T-helper 17 cell (primary cell): Measurements from ENCODE around the gene CAPZB. TPM values are rescaled to one million over a fixed set of nuclear protein-coding genes. Genes with fewer than 3 reads are reported as not detected.

Source experiments
- ATAC-seq: fragments of 150-1000 bp; cut with Tn5 transposase; 2 replicates; pipeline ENCODE4 v1.10.0; 2021; ENCODE audit warnings: mild to moderate bottlenecking, moderate library complexity
- DNase-seq, 3 donors: peaks; one replicate each; pipeline versions ENCODE4 v3.0.0 to v3.0.0-alpha.2; 2020 to 2021
- H3K9me3 ChIP-seq: one replicate; pipeline ENCODE4 v1.7.0; 2013; ENCODE audit warnings: low read length, mild to moderate bottlenecking; ENCODE audit not compliant: control insufficient read depth, poor library complexity, severe bottlenecking
- H3K27ac Mint-ChIP-seq: one replicate; pipeline ENCODE4 v1.8.0; 2022; ENCODE audit warnings: mild to moderate bottlenecking, moderate library complexity, mixed read lengths
- H3K27me3 Mint-ChIP-seq: one replicate; pipeline ENCODE4 v1.8.0; 2022; ENCODE audit warnings: mixed read lengths
- H3K36me3 Mint-ChIP-seq: one replicate; pipeline ENCODE4 v1.8.0; 2022; ENCODE audit warnings: low read depth, mixed read lengths
- H3K4me1 Mint-ChIP-seq: one replicate; pipeline ENCODE4 v1.8.0; 2022; ENCODE audit warnings: mild to moderate bottlenecking, mixed read lengths
- H3K4me3 Mint-ChIP-seq: one replicate; pipeline ENCODE4 v1.8.0; 2022; ENCODE audit warnings: mild to moderate bottlenecking, moderate library complexity, mixed read lengths
- total RNA-seq, 4 donors: library from RNA in 2 of 4; stranded (reverse) in 2 of 4; gene quantifications; one replicate each; pipeline ENCODE4 v1.2.3 and lab custom pipeline; 2022 to 2026

Gene CAPZB
- total RNA-seq, 2 donors from 2014 or later = 320 to 330 TPM

GRCh38 chr1:19369396-19370090 is 115.8 kb downstream of the CAPZB start:
- H3K36me3 Mint-ChIP-seq = peaks cover under 1% of the 10 kb centered on the region
- H3K4me3 Mint-ChIP-seq = peak overlapping the region; percentile 56
- no peak overlapping the region for H3K27ac Mint-ChIP-seq
- ATAC-seq = no peak
- H3K4me1 Mint-ChIP-seq = peaks cover 15% of the 10 kb centered on the region
- H3K27me3 Mint-ChIP-seq = no peaks in the 10 kb centered on the region
- H3K9me3 ChIP-seq = no peaks in the 10 kb centered on the region
- DNase-seq = no peak

GRCh38 chr1:19368964-19369363 is 116.4 kb downstream of the CAPZB start:
- H3K27ac Mint-ChIP-seq = peak overlapping the region; percentile 11
- no peaks in the 10 kb centered on the region for H3K27me3 Mint-ChIP-seq
- H3K9me3 ChIP-seq = no peaks in the 10 kb centered on the region
- peaks cover 3% of the 10 kb centered on the region for H3K36me3 Mint-ChIP-seq
- H3K4me3 Mint-ChIP-seq = no peak overlapping the region
- H3K4me1 Mint-ChIP-seq = peaks cover 19% of the 10 kb centered on the region
- no peak for ATAC-seq
- no peak for DNase-seq

GRCh38 chr1:19368050-19368449 is 117.3 kb downstream of the CAPZB start:
- Mint-ChIP-seq H3K36me3 (peaks cover 3% of the 10 kb centered on the region), H3K27me3 (no peaks in the 10 kb centered on the region), H3K4me3 (no peak overlapping the region), H3K4me1 (peaks cover 21% of the 10 kb centered on the region), H3K27ac (peak overlapping the region; percentile 11)
- H3K9me3 ChIP-seq = no peaks in the 10 kb centered on the region
- no peak for DNase-seq
- ATAC-seq = no peak

GRCh38 chr1:19367584-19368041 is 117.7 kb downstream of the CAPZB start:
- peaks cover 21% of the 10 kb centered on the region for H3K4me1 Mint-ChIP-seq
- no peaks in the 10 kb centered on the region for H3K27me3 Mint-ChIP-seq
- ATAC-seq = no peak
- H3K9me3 ChIP-seq = no peaks in the 10 kb centered on the region
- H3K27ac Mint-ChIP-seq = peak overlapping the region; percentile 11
- H3K36me3 Mint-ChIP-seq = peaks cover 3% of the 10 kb centered on the region
- DNase-seq = no peak
- no peak overlapping the region for H3K4me3 Mint-ChIP-seq

GRCh38 chr1:19366599-19367536 is 118.5 kb downstream of the CAPZB start:
- peak overlapping the region; percentile 43 for H3K27ac Mint-ChIP-seq
- ATAC-seq = no peak
- peaks cover 3% of the 10 kb centered on the region for H3K36me3 Mint-ChIP-seq
- peaks cover 21% of the 10 kb centered on the region for H3K4me1 Mint-ChIP-seq
- no peak overlapping the region for H3K4me3 Mint-ChIP-seq
- H3K9me3 ChIP-seq = no peaks in the 10 kb centered on the region
- H3K27me3 Mint-ChIP-seq = no peaks in the 10 kb centered on the region
- DNase-seq = no peak

GRCh38 chr1:19365721-19366120 is 119.6 kb downstream of the CAPZB start:
- no peak overlapping the region for H3K27ac Mint-ChIP-seq
- no peaks in the 10 kb centered on the region for H3K9me3 ChIP-seq
- no peak overlapping the region for H3K4me3 Mint-ChIP-seq
- H3K36me3 Mint-ChIP-seq = peaks cover 3% of the 10 kb centered on the region
- H3K4me1 Mint-ChIP-seq = peaks cover 25% of the 10 kb centered on the region
- ATAC-seq (no peak), DNase-seq (no peak)
- no peaks in the 10 kb centered on the region for H3K27me3 Mint-ChIP-seq

GRCh38 chr1:19363536-19364152 is 121.7 kb downstream of the CAPZB start:
- Mint-ChIP-seq H3K27ac (no peak overlapping the region), H3K4me3 (no peak overlapping the region), H3K4me1 (peaks cover 26% of the 10 kb centered on the region), H3K27me3 (no peaks in the 10 kb centered on the region), H3K36me3 (peaks cover 3% of the 10 kb centered on the region)
- no peaks in the 10 kb centered on the region for H3K9me3 ChIP-seq
- no peak for ATAC-seq
- no peak for DNase-seq

GRCh38 chr1:19361611-19362147 is 123.7 kb downstream of the CAPZB start:
- Mint-ChIP-seq H3K4me1 (peaks cover 24% of the 10 kb centered on the region), H3K27me3 (no peaks in the 10 kb centered on the region), H3K27ac (no peak overlapping the region), H3K36me3 (peaks cover 3% of the 10 kb centered on the region), H3K4me3 (no peak overlapping the region)
- ATAC-seq (no peak), DNase-seq (no peak)
- H3K9me3 ChIP-seq = no peaks in the 10 kb centered on the region

- peaks cover 23% of the 10 kb centered on the region for H3K4me1 Mint-ChIP-seq
- DNase-seq = no peak
- H3K27ac Mint-ChIP-seq = peak overlapping the region; percentile 70
- ATAC-seq = peak; percentile 41
- H3K9me3 ChIP-seq = no peaks in the 10 kb centered on the region
- peak overlapping the region; percentile 45 for H3K4me3 Mint-ChIP-seq
- H3K36me3 Mint-ChIP-seq = peaks cover 3% of the 10 kb centered on the region
- no peaks in the 10 kb centered on the region for H3K27me3 Mint-ChIP-seq
These were observed 124.3 kb downstream of the CAPZB start for GRCh38 chr1:19360843-19361610.

GRCh38 chr1:19360432-19360831 is 124.9 kb downstream of the CAPZB start:
- DNase-seq = no peak
- no peak for ATAC-seq
- Mint-ChIP-seq H3K4me3 (peak overlapping the region; percentile 41), H3K27ac (peak overlapping the region; percentile 70), H3K27me3 (no peaks in the 10 kb centered on the region), H3K4me1 (peaks cover 22% of the 10 kb centered on the region), H3K36me3 (peaks cover 3% of the 10 kb centered on the region)
- H3K9me3 ChIP-seq = no peaks in the 10 kb centered on the region

GRCh38 chr1:19360016-19360415 is 125.3 kb downstream of the CAPZB start:
- H3K4me1 Mint-ChIP-seq = peaks cover 23% of the 10 kb centered on the region
- no peaks in the 10 kb centered on the region for H3K9me3 ChIP-seq
- peak overlapping the region; percentile 70 for H3K27ac Mint-ChIP-seq
- H3K4me3 Mint-ChIP-seq = peak overlapping the region; percentile 41
- H3K27me3 Mint-ChIP-seq = no peaks in the 10 kb centered on the region
- ATAC-seq = no peak
- peaks cover 3% of the 10 kb centered on the region for H3K36me3 Mint-ChIP-seq
- no peak for DNase-seq

- Mint-ChIP-seq H3K27me3 (no peaks in the 10 kb centered on the region), H3K4me3 (no peak overlapping the region), H3K27ac (no peak overlapping the region), H3K4me1 (peaks cover 18% of the 10 kb centered on the region), H3K36me3 (peaks cover under 1% of the 10 kb centered on the region)
- no peak for ATAC-seq
- no peaks in the 10 kb centered on the region for H3K9me3 ChIP-seq
- no peak for DNase-seq
These were observed 126.0 kb downstream of the CAPZB start for GRCh38 chr1:19359357-19359756.
